HG03139 (cell line): ENCODE data around the gene IGF1R.

Experiments used
- ATAC-seq: cut with Tn5 transposase; IDR thresholded peaks from one replicate; pipeline ENCODE4 v1.9.1; 2021; ENCODE audit not compliant: unreplicated experiment

The IGF1R gene

GRCh38 chr15:98772895-98773294 lies 124.6 kb downstream of the IGF1R start:
- no peak for ATAC-seq

- ATAC-seq = no peak
Observed at GRCh38 chr15:98773616-98774015, 125.3 kb downstream of the IGF1R start.

GRCh38 chr15:98774756-98775497 lies 126.6 kb downstream of the IGF1R start:
- no peak for ATAC-seq

- no peak for ATAC-seq
Observed at GRCh38 chr15:98775498-98776230, 127.3 kb downstream of the IGF1R start.

- ATAC-seq = peak; percentile 81
Observed at GRCh38 chr15:98776607-98777281, 128.4 kb downstream of the IGF1R start.

- no peak for ATAC-seq
Observed at GRCh38 chr15:98777426-98777825, 129.1 kb downstream of the IGF1R start.

- no peak for ATAC-seq
Observed at GRCh38 chr15:98778263-98778959, 130.1 kb downstream of the IGF1R start.

- ATAC-seq = no peak
Observed at GRCh38 chr15:98778960-98779359, 130.6 kb downstream of the IGF1R start.

GRCh38 chr15:98779463-98780071 lies 131.2 kb downstream of the IGF1R start:
- ATAC-seq = peak; percentile 62

GRCh38 chr15:98781838-98782237 lies 133.5 kb downstream of the IGF1R start:
- ATAC-seq = no peak

GRCh38 chr15:98782801-98783200 lies 134.5 kb downstream of the IGF1R start:
- ATAC-seq = no peak

- ATAC-seq = no peak
Observed at GRCh38 chr15:98785431-98785806, 137.1 kb downstream of the IGF1R start.

- peak; percentile 90 for ATAC-seq
Observed at GRCh38 chr15:98785807-98786621, 137.7 kb downstream of the IGF1R start.

GRCh38 chr15:98786717-98787116 lies 138.4 kb downstream of the IGF1R start:
- no peak for ATAC-seq

GRCh38 chr15:98787194-98787593 lies 138.9 kb downstream of the IGF1R start:
- no peak for ATAC-seq

- ATAC-seq = no peak
Observed at GRCh38 chr15:98787936-98788757, 139.8 kb downstream of the IGF1R start.

- ATAC-seq = no peak
Observed at GRCh38 chr15:98789020-98789419, 140.7 kb downstream of the IGF1R start.

- ATAC-seq = no peak
Observed at GRCh38 chr15:98790270-98790669, 141.9 kb downstream of the IGF1R start.

GRCh38 chr15:98791046-98791701 lies 142.8 kb downstream of the IGF1R start:
- no peak for ATAC-seq
